SK-N-SH (cell line): Measurements from ENCODE around the gene TCF12.

Source experiments
- NRF1 ChIP-seq: IDR thresholded peaks from 2 replicates; pipeline ENCODE4 v1.6.1; 2012; ENCODE audit warnings: low read depth, mild to moderate bottlenecking, low read length
- POLR2AphosphoS5 ChIP-seq: IDR thresholded peaks from 2 replicates; pipeline ENCODE4 v1.6.1; 2012; ENCODE audit warnings: low read depth, low read length
- TF ChIP-seq, protein P1 (sequence below): fragments of 200-600 bp; sonication (generic); IDR thresholded peaks from 2 replicates; pipeline ENCODE4 v1.6.1; 2017; ENCODE audit warnings: antibody characterized with exemption, mild to moderate bottlenecking, moderate library complexity

- TF ChIP-seq, protein P1, sequence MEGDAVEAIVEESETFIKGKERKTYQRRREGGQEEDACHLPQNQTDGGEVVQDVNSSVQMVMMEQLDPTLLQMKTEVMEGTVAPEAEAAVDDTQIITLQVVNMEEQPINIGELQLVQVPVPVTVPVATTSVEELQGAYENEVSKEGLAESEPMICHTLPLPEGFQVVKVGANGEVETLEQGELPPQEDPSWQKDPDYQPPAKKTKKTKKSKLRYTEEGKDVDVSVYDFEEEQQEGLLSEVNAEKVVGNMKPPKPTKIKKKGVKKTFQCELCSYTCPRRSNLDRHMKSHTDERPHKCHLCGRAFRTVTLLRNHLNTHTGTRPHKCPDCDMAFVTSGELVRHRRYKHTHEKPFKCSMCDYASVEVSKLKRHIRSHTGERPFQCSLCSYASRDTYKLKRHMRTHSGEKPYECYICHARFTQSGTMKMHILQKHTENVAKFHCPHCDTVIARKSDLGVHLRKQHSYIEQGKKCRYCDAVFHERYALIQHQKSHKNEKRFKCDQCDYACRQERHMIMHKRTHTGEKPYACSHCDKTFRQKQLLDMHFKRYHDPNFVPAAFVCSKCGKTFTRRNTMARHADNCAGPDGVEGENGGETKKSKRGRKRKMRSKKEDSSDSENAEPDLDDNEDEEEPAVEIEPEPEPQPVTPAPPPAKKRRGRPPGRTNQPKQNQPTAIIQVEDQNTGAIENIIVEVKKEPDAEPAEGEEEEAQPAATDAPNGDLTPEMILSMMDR = no peak
- TF ChIP-seq POLR2AphosphoS5 (no peak), NRF1 (no peak)
These were observed 279.7 kb downstream of the TCF12 start for GRCh38 chr15:57198131-57198530.
